DND-41 (cell line): ENCODE data around the gene THOC2.
"Not testable (repeated sequence)": the region's sequence is repeated elsewhere in the genome, so short reads cannot be mapped to it uniquely, and the experiment has no call there.

ENCODE experiments used
- ATAC-seq: fragments of 200-7000 bp; cut with Tn5 transposase; 3 replicates; pipeline ENCODE4 v1.9.1; 2021; ENCODE audit warnings: low read depth; ENCODE audit not compliant: insufficient read depth
- DNase-seq: peaks from one replicate; pipeline ENCODE4 v3.0.0-alpha.2; 2020
- H2AFZ ChIP-seq: 2 replicates; pipeline ENCODE4 v1.6.0; 2012; ENCODE audit warnings: low read depth, low read length
- H3K27ac ChIP-seq: 2 replicates; pipeline ENCODE4 v1.5.1; 2012; ENCODE audit warnings: low read length, inconsistent platforms
- H3K27me3 ChIP-seq: fragments of 200-600 bp; sonication (generic); 2 replicates; pipeline ENCODE4 v1.6.0; 2012; ENCODE audit warnings: low read length, mild to moderate bottlenecking, inconsistent platforms; ENCODE audit not compliant: insufficient read depth, poor library complexity
- H3K36me3 ChIP-seq: 2 replicates; pipeline ENCODE4 v1.5.1; 2012; ENCODE audit warnings: low read length, inconsistent platforms; ENCODE audit not compliant: insufficient read depth
- H3K4me1 ChIP-seq: 2 replicates; pipeline ENCODE4 v1.5.1; 2012; ENCODE audit warnings: mild to moderate bottlenecking, low read length; ENCODE audit not compliant: insufficient read depth
- H3K4me2 ChIP-seq: 2 replicates; pipeline ENCODE4 v1.6.0; 2012; ENCODE audit warnings: mild to moderate bottlenecking, moderate library complexity, low read length, inconsistent platforms; ENCODE audit not compliant: insufficient read depth
- H3K4me3 ChIP-seq, 2 experiments: fragments of 200-600 bp in 1 of 2; shearing (Covaris generic) in 1 of 2; 2 replicates each; pipeline ENCODE4 v1.5.1; 2012 to 2016; ENCODE audit warnings: inconsistent platforms in 2 of 2, low read length in 2 of 2, mild to moderate bottlenecking in 2 of 2, low read depth in 1 of 2, moderate library complexity in 1 of 2
- H3K79me2 ChIP-seq: 2 replicates; pipeline ENCODE4 v1.6.0; 2012; ENCODE audit warnings: low read length, inconsistent platforms; ENCODE audit not compliant: insufficient read depth
- H3K9ac ChIP-seq: 2 replicates; pipeline ENCODE4 v1.6.0; 2012; ENCODE audit warnings: low read depth, mild to moderate bottlenecking, inconsistent platforms, low read length, moderate library complexity
- H3K9me3 ChIP-seq: 2 replicates; pipeline ENCODE4 v1.5.1; 2012; ENCODE audit warnings: low read length, moderate library complexity, mild to moderate bottlenecking, inconsistent platforms; ENCODE audit not compliant: insufficient read depth, severe bottlenecking
- H4K20me1 ChIP-seq: 2 replicates; pipeline ENCODE4 v1.6.0; 2012; ENCODE audit warnings: low read length; ENCODE audit not compliant: insufficient read depth
- CTCF ChIP-seq: IDR thresholded peaks from 2 replicates; pipeline ENCODE4 v1.5.1; 2012; ENCODE audit warnings: borderline replicate concordance, low read length, moderate library complexity, mild to moderate bottlenecking; ENCODE audit not compliant: poor library complexity, severe bottlenecking; ENCODE audit errors: extremely low read depth
- EZH2 ChIP-seq: IDR thresholded peaks from 3 replicates; pipeline ENCODE4 v1.6.1; 2012; ENCODE audit warnings: borderline replicate concordance, low read depth, mild to moderate bottlenecking, moderate library complexity, low read length, inconsistent platforms; ENCODE audit not compliant: severe bottlenecking

THOC2 gene

GRCh38 chrX:123736333-123736921 is 3.6 kb upstream of the THOC2 start:
- Histone ChIP-seq H3K9me3 (no peaks in the 10 kb centered on the region), H3K27ac (no peak overlapping the region), H3K36me3 (no peaks in the 10 kb centered on the region), H2AFZ (no peak overlapping the region), H3K27me3 (no peaks in the 10 kb centered on the region), H3K9ac (no peak overlapping the region), H3K79me2 (peaks cover 19% of the 10 kb centered on the region), H3K4me1 (peaks cover 9% of the 10 kb centered on the region), H3K4me3 (no peak overlapping the region), H4K20me1 (peaks cover 8% of the 10 kb centered on the region; the same call in 1 of the 2 replicates), H3K4me2 (no peak overlapping the region)
- TF ChIP-seq CTCF (no peak), EZH2 (no peak)
- ATAC-seq (no peak), DNase-seq (no peak)

GRCh38 chrX:123735137-123735536 is 2.3 kb upstream of the THOC2 start:
- H3K9ac ChIP-seq, H3K36me3 ChIP-seq, H3K27ac ChIP-seq, H3K4me3 ChIP-seq, ATAC-seq, H3K9me3 ChIP-seq, H2AFZ ChIP-seq, H3K4me2 ChIP-seq, DNase-seq, H3K27me3 ChIP-seq: not testable (repeated sequence)
- Histone ChIP-seq H3K4me1 (peaks cover 22% of the 10 kb centered on the region), H3K79me2 (peaks cover 32% of the 10 kb centered on the region), H4K20me1 (peaks cover 16% of the 10 kb centered on the region; the same call in 1 of the 2 replicates)

GRCh38 chrX:123734079-123734478 is 1.2 kb upstream of the THOC2 start:
- H3K36me3 ChIP-seq, H3K27ac ChIP-seq, H2AFZ ChIP-seq, H3K9me3 ChIP-seq, H3K27me3 ChIP-seq, DNase-seq, H3K4me2 ChIP-seq, ATAC-seq, H3K4me3 ChIP-seq, H3K9ac ChIP-seq: not testable (repeated sequence)
- H4K20me1 ChIP-seq: peaks cover 16% of the 10 kb centered on the region; the same call in 1 of the 2 replicates
- peaks cover 43% of the 10 kb centered on the region for H3K79me2 ChIP-seq
- H3K4me1 ChIP-seq: peaks cover 30% of the 10 kb centered on the region

GRCh38 chrX:123731987-123732669 is 724 bp downstream of the THOC2 start:
- peaks cover 43% of the 10 kb centered on the region for H3K4me1 ChIP-seq
- H3K79me2 ChIP-seq: peaks cover 62% of the 10 kb centered on the region
- peak overlapping the region; percentile 89 to 91 for H3K4me3 ChIP-seq
- peak overlapping the region; percentile 64 for H3K9ac ChIP-seq
- peak overlapping the region; percentile 85 for H3K4me2 ChIP-seq
- peak; percentile 8 for DNase-seq
- H3K9me3 ChIP-seq: no peaks in the 10 kb centered on the region
- H3K27me3 ChIP-seq: no peaks in the 10 kb centered on the region
- H4K20me1 ChIP-seq: peaks cover 16% of the 10 kb centered on the region; the same call in 1 of the 2 replicates
- peak overlapping the region; percentile 90 for H2AFZ ChIP-seq
- TF ChIP-seq EZH2: no peak
- TF ChIP-seq CTCF: no peak
- ATAC-seq: peak; percentile 42
- H3K27ac ChIP-seq: peak overlapping the region; percentile 97
- peaks cover 5% of the 10 kb centered on the region; the same call in 1 of the 2 replicates for H3K36me3 ChIP-seq
